ENCODE data around the gene ZBTB7B.

GRCh38 chr1:154999571-155000410 is 2.8 kb upstream of the ZBTB7B start:
- TF ChIP-seq CTCF (conservative IDR thresholded peaks at IDR 0.05; ENCODE audit: low read length) (no peak), EZH2phosphoT487 (IDR thresholded peaks at IDR 0.05; ENCODE audit: borderline replicate concordance, low read depth, low read length) (no peak)

Measured in OCI-LY7 (cell line).